Measurements from ENCODE around the gene CLDN5. TPM values are rescaled to one million over a fixed set of nuclear protein-coding genes. Genes with fewer than 3 reads are reported as not detected.

Gene CLDN5
- total and polyA plus RNA-seq, 5 donors from 2014 or later, result 0.84 to 2.3 (median 1.7) TPM

DNA sequence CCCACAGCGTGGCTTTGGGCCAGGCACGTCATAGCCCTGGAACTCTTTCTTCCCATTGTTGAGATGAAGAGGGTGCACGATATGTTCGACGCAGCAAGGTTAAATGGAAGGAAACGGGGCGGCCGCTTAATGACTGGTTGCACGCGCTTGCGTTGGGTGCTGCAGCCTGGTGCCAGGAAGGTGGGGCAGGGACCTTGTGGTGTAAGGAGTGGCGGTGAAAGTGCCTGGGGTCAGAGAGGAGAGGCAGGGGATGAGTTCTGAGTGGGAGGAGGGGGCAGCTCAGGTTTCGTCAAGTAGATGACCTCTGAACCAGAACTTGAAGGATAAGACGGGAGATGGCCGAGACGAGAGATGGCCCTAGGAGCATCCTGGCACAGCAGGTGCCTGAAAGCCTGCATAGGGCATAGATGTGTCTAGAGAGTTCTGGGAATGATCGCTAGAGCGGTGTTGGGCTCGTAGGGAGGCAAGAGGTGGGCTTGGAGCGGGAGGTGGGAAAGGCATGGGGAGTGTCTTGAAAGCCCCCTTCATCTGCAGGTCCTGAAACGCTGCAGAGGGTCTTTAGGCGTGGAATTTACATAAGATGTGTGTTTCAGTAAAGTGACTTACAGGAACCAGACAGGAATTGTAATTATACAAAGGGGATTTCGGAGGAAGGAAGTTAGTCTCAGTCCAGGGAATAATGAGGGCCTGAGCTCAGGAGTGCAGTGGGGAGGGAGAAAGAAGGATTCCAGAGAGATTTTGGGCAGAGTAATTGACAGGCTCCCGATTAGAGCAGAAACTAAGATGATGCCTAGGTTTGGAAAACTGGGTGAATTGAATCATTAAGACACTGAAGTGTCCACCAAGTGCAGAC lies 43.2 kb upstream of the CLDN5 start:
- Histone ChIP-seq H3K27ac (ENCODE audit: insufficient read depth, low read length, poor library complexity, severe bottlenecking) (no peak overlapping the region), H3K27me3 (ENCODE audit: control insufficient read depth, insufficient read depth, low read length) (no peaks in the 10 kb centered on the region), H3K36me3 (ENCODE audit: control insufficient read depth, insufficient read depth, low read length) (no peaks in the 10 kb centered on the region), H3K4me3 (ENCODE audit: low read depth, low read length) (no peak overlapping the region), H3K9me3 (ENCODE audit: control insufficient read depth in 2 of 2, low read length in 2 of 2) (no peaks in the 10 kb centered on the region), H3K4me1 (ENCODE audit: control insufficient read depth, insufficient read depth, low read length, poor library complexity, severe bottlenecking) (no peaks in the 10 kb centered on the region)
- DNase-seq (no peak), ATAC-seq (ENCODE audit: low read depth in 2 of 2) (no peak)
- Mint-ChIP-seq H3K36me3 (peaks cover 4% of the 10 kb centered on the region), H3K4me3 (peak overlapping the region in 1 of 4 donors; percentile 17), H3K4me1 (peaks cover 0 to 31% (median 6%) of the 10 kb centered on the region in 4 donors), H3K9me3 (no peaks in the 10 kb centered on the region), H3K27me3 (no peaks in the 10 kb centered on the region), H3K27ac (peak overlapping the region in 2 of 3 donors; percentile 6 to 78)

- no peaks in the 10 kb centered on the region for H3K9me3 ChIP-seq (ENCODE audit: control insufficient read depth in 2 of 2, low read length in 2 of 2)
- no peak overlapping the region for H3K27ac ChIP-seq (ENCODE audit: insufficient read depth, low read length, poor library complexity, severe bottlenecking)
- H3K27me3 ChIP-seq (ENCODE audit: control insufficient read depth, insufficient read depth, low read length), result no peaks in the 10 kb centered on the region
- Mint-ChIP-seq H3K36me3 (peaks cover 4% of the 10 kb centered on the region), H3K27ac (peak overlapping the region in 1 of 3 donors; percentile 68), H3K4me1 (peaks cover 0 to 30% (median 6%) of the 10 kb centered on the region in 4 donors), H3K27me3 (no peaks in the 10 kb centered on the region), H3K9me3 (no peaks in the 10 kb centered on the region), H3K4me3 (no peak overlapping the region)
- DNase-seq (no peak), ATAC-seq (ENCODE audit: low read depth in 2 of 2) (no peak)
- no peak overlapping the region for H3K4me3 ChIP-seq (ENCODE audit: low read depth, low read length)
- H3K36me3 ChIP-seq (ENCODE audit: control insufficient read depth, insufficient read depth, low read length), result no peaks in the 10 kb centered on the region
- no peaks in the 10 kb centered on the region for H3K4me1 ChIP-seq (ENCODE audit: control insufficient read depth, insufficient read depth, low read length, poor library complexity, severe bottlenecking)
Observed at GRCh38 chr22:19566279-19567156, 42.3 kb upstream of the CLDN5 start.

DNA sequence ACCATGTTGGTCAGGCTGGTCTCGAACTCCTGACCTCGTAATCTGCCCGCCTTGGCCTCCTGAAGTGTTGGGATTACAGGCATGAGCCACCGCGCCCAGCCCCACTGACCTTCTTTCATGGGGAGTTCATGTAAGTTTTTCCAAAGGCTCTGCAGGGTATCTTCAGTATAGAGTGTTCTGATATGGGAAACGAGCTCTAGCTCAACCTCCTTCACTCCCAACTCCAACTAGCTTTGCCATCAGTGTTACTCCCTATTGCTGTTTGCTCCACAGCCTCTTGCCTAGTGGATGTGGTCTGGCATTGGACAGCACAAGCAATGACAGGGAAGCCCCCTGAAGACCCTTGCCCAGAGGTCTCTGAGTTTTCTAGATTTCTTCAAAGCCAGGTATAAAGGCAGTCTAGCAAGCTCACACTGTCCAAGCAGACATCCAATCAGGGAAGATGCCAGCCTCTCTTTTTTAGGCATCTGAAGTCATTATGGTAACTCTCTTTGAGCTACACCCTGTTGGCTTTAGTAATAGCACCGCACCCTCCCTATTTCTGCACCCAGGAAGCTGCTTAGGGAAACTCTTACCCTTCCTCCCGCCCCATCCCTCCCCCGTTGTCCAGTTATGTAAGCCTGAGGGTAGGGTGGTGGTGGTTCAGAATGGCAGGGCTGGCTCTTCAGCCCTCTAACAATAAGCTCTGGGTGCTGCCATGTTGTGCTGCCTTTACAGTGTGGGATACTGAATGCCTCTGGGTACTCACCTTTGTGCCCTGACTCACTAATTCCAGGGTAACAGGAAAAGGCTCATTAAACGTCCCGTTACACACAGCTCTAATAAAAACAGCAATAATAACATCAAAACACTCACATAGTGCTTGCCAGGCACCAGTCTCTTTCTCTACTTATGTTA lies 41.4 kb upstream of the CLDN5 start:
- Histone ChIP-seq H3K4me1 (ENCODE audit: control insufficient read depth, insufficient read depth, low read length, poor library complexity, severe bottlenecking) (no peaks in the 10 kb centered on the region), H3K27me3 (ENCODE audit: control insufficient read depth, insufficient read depth, low read length) (no peaks in the 10 kb centered on the region), H3K9me3 (ENCODE audit: control insufficient read depth in 2 of 2, low read length in 2 of 2) (no peaks in the 10 kb centered on the region), H3K36me3 (ENCODE audit: control insufficient read depth, insufficient read depth, low read length) (no peaks in the 10 kb centered on the region), H3K27ac (ENCODE audit: insufficient read depth, low read length, poor library complexity, severe bottlenecking) (no peak overlapping the region), H3K4me3 (ENCODE audit: low read depth, low read length) (no peak overlapping the region)
- no peaks in the 10 kb centered on the region for H3K9me3 Mint-ChIP-seq
- H3K36me3 Mint-ChIP-seq, result peaks cover 4% of the 10 kb centered on the region
- DNase-seq (no peak), ATAC-seq (ENCODE audit: low read depth in 2 of 2) (no peak)
- no peaks in the 10 kb centered on the region for H3K27me3 Mint-ChIP-seq
- H3K27ac Mint-ChIP-seq, result peak overlapping the region in 1 of 3 donors; percentile 26
- H3K4me3 Mint-ChIP-seq, result no peak overlapping the region
- peaks cover 0 to 27% (median 6%) of the 10 kb centered on the region in 4 donors for H3K4me1 Mint-ChIP-seq

DNA sequence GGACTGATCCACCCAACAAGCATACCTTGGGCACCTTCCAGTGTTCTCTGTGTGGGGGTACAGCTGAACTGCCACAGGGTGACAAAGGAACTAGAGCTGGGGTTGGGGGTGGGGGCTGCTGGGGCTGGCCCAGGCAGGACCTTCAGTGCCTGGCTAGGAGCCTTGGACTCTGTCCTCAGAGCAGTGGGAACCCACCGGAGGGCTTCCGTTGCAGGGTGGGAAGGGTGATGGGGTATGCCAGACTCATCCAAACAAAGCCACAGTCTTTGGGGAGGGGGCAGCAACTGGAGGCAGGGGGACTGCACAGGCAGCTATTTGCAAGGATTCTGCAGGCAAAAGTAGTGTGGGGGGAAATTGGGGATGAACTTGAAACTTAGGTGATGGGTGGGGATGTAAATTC lies 35.7 kb upstream of the CLDN5 start:
- Mint-ChIP-seq H3K27me3 (peaks cover under 1% of the 10 kb centered on the region), H3K4me1 (no peaks in the 10 kb centered on the region), H3K27ac (no peak overlapping the region), H3K9me3 (no peaks in the 10 kb centered on the region), H3K36me3 (peaks cover 4% of the 10 kb centered on the region), H3K4me3 (no peak overlapping the region)
- ATAC-seq (ENCODE audit: low read depth in 2 of 2) (no peak), DNase-seq (no peak)
- no peaks in the 10 kb centered on the region for H3K9me3 ChIP-seq (ENCODE audit: control insufficient read depth in 2 of 2, low read length in 2 of 2)
- no peak overlapping the region for H3K4me3 ChIP-seq (ENCODE audit: low read depth, low read length)
- H3K27me3 ChIP-seq (ENCODE audit: control insufficient read depth, insufficient read depth, low read length), result no peaks in the 10 kb centered on the region
- no peaks in the 10 kb centered on the region for H3K36me3 ChIP-seq (ENCODE audit: control insufficient read depth, insufficient read depth, low read length)
- no peak overlapping the region for H3K27ac ChIP-seq (ENCODE audit: insufficient read depth, low read length, poor library complexity, severe bottlenecking)
- no peaks in the 10 kb centered on the region for H3K4me1 ChIP-seq (ENCODE audit: control insufficient read depth, insufficient read depth, low read length, poor library complexity, severe bottlenecking)

- no peaks in the 10 kb centered on the region for H3K9me3 Mint-ChIP-seq
- Histone ChIP-seq H3K27me3 (ENCODE audit: control insufficient read depth, insufficient read depth, low read length) (no peaks in the 10 kb centered on the region), H3K27ac (ENCODE audit: insufficient read depth, low read length, poor library complexity, severe bottlenecking) (no peak overlapping the region), H3K4me1 (ENCODE audit: control insufficient read depth, insufficient read depth, low read length, poor library complexity, severe bottlenecking) (no peaks in the 10 kb centered on the region), H3K4me3 (ENCODE audit: low read depth, low read length) (no peak overlapping the region), H3K36me3 (ENCODE audit: control insufficient read depth, insufficient read depth, low read length) (no peaks in the 10 kb centered on the region), H3K9me3 (ENCODE audit: control insufficient read depth in 2 of 2, low read length in 2 of 2) (no peaks in the 10 kb centered on the region)
- H3K4me3 Mint-ChIP-seq, result no peak overlapping the region
- ATAC-seq (ENCODE audit: low read depth in 2 of 2), result no peak
- DNase-seq, result peak in 1 of 3 donors; percentile 18
- no peaks in the 10 kb centered on the region for H3K36me3 Mint-ChIP-seq
- H3K27me3 Mint-ChIP-seq, result peaks cover 6% of the 10 kb centered on the region
- H3K27ac Mint-ChIP-seq, result peak overlapping the region in 2 of 3 donors; percentile 5 to 33
- no peaks in the 10 kb centered on the region for H3K4me1 Mint-ChIP-seq
Observed at GRCh38 chr22:19559324-19559811, 35.2 kb upstream of the CLDN5 start.

DNA sequence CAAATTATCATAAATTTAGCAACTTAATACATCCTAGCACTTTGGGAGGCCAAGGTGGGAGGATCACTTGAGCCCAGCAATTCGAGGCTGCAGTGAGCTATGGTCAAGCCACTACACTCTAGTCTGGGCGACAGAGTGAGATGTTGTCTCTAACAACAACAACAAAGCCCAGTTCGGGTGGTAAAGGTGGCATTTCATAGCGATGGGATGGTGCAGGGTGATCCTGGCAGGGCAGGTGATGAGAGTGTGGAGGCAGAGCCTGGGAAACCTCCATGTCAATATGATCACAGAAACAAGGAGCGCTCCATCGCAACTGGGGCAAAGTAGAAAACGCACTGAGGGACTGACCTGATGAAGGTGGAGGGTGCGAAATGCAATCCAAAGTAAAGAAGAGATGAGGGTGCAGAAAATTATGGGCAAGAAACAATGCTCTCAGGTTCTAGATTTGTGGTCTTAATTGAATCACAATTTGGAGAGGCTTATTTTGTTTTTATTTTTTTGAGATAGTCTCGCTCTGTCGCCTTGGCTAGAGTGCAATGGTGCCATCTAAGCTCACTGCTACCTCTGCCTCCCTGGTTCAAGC lies 32.8 kb upstream of the CLDN5 start:
- no peak for DNase-seq
- no peaks in the 10 kb centered on the region for H3K4me1 Mint-ChIP-seq
- H3K4me3 Mint-ChIP-seq, result no peak overlapping the region
- H3K9me3 ChIP-seq (ENCODE audit: control insufficient read depth in 2 of 2, low read length in 2 of 2), result peaks cover 0 to 5% of the 10 kb centered on the region in 2 experiments
- H3K4me3 ChIP-seq (ENCODE audit: low read depth, low read length), result no peak overlapping the region
- H3K36me3 Mint-ChIP-seq, result no peaks in the 10 kb centered on the region
- no peaks in the 10 kb centered on the region for H3K27me3 ChIP-seq (ENCODE audit: control insufficient read depth, insufficient read depth, low read length)
- H3K27ac ChIP-seq (ENCODE audit: insufficient read depth, low read length, poor library complexity, severe bottlenecking), result no peak overlapping the region
- no peaks in the 10 kb centered on the region for H3K36me3 ChIP-seq (ENCODE audit: control insufficient read depth, insufficient read depth, low read length)
- peak overlapping the region in 1 of 3 donors; percentile 78 for H3K27ac Mint-ChIP-seq
- H3K27me3 Mint-ChIP-seq, result peaks cover 10% of the 10 kb centered on the region
- no peak for ATAC-seq (ENCODE audit: low read depth in 2 of 2)
- no peaks in the 10 kb centered on the region for H3K4me1 ChIP-seq (ENCODE audit: control insufficient read depth, insufficient read depth, low read length, poor library complexity, severe bottlenecking)
- peaks cover 0 to 3% (median 1%) of the 10 kb centered on the region in 7 donors for H3K9me3 Mint-ChIP-seq

GRCh38 chr22:19555651-19556050 lies 31.4 kb upstream of the CLDN5 start:
- Histone ChIP-seq H3K27ac (ENCODE audit: insufficient read depth, low read length, poor library complexity, severe bottlenecking) (no peak overlapping the region), H3K36me3 (ENCODE audit: control insufficient read depth, insufficient read depth, low read length) (no peaks in the 10 kb centered on the region), H3K9me3 (ENCODE audit: control insufficient read depth in 2 of 2, low read length in 2 of 2) (peaks cover 0 to 5% of the 10 kb centered on the region in 2 experiments), H3K27me3 (ENCODE audit: control insufficient read depth, insufficient read depth, low read length) (no peaks in the 10 kb centered on the region), H3K4me1 (ENCODE audit: control insufficient read depth, insufficient read depth, low read length, poor library complexity, severe bottlenecking) (no peaks in the 10 kb centered on the region), H3K4me3 (ENCODE audit: low read depth, low read length) (no peak overlapping the region)
- Mint-ChIP-seq H3K4me3 (no peak overlapping the region), H3K36me3 (no peaks in the 10 kb centered on the region), H3K9me3 (peaks cover 0 to 3% (median 1%) of the 10 kb centered on the region in 7 donors), H3K27me3 (peaks cover 15% of the 10 kb centered on the region), H3K4me1 (no peaks in the 10 kb centered on the region), H3K27ac (peak overlapping the region in 1 of 3 donors; percentile 69)
- no peak for ATAC-seq (ENCODE audit: low read depth in 2 of 2)
- DNase-seq, result no peak

Measured in CD4-positive, CD25-positive, alpha-beta regulatory T cell (primary cell).